GM23338 (cell line): Measurements from ENCODE around the gene RFX2. TPM values are rescaled to one million over a fixed set of nuclear protein-coding genes. Genes with fewer than 3 reads are reported as not detected.

ENCODE experiments used
- ATAC-seq: fragments of 200-7000 bp; cut with Tn5 transposase; 3 replicates; pipeline ENCODE4 v1.9.1; 2020
- DNase-seq: peaks from one replicate; pipeline ENCODE4 v3.0.0-alpha.2; 2015; ENCODE audit warnings: low spot score
- H2AFZ ChIP-seq: fragments of 200-600 bp; sonication (generic); 2 replicates; pipeline ENCODE4 v1.8.0; 2016; ENCODE audit warnings: antibody characterized with exemption, mild to moderate bottlenecking, moderate library complexity
- H3F3A ChIP-seq: fragments of 200-600 bp; sonication (generic); replicated peaks from 2 replicates; pipeline ENCODE4 v1.8.0; 2017; ENCODE audit warnings: antibody characterized with exemption, mixed run types, low read depth
- H3K27ac ChIP-seq: fragments of 200-600 bp; sonication (generic); 2 replicates; pipeline ENCODE4 v1.6.1; 2016; ENCODE audit warnings: low read depth
- H3K27me3 ChIP-seq: fragments of 200-600 bp; sonication (generic); 2 replicates; pipeline ENCODE4 v1.8.0; 2016; ENCODE audit warnings: mild to moderate bottlenecking, mixed run types, moderate library complexity; ENCODE audit not compliant: insufficient read depth
- H3K36me3 ChIP-seq: fragments of 200-600 bp; sonication (generic); 2 replicates; pipeline ENCODE4 v1.8.0; 2016; ENCODE audit warnings: mild to moderate bottlenecking; ENCODE audit not compliant: insufficient read depth
- H3K4me1 ChIP-seq: fragments of 200-600 bp; sonication (generic); 2 replicates; pipeline ENCODE4 v1.8.0; 2016; ENCODE audit warnings: mild to moderate bottlenecking, moderate library complexity; ENCODE audit not compliant: insufficient read depth
- H3K4me2 ChIP-seq: fragments of 200-600 bp; sonication (generic); 2 replicates; pipeline ENCODE4 v1.7.1; 2017; ENCODE audit warnings: mixed run types
- H3K4me3 ChIP-seq: fragments of 200-600 bp; sonication (generic); 2 replicates; pipeline ENCODE4 v1.6.1; 2016; ENCODE audit warnings: mixed run types
- H3K79me2 ChIP-seq: fragments of 200-600 bp; sonication (generic); replicated peaks from 2 replicates; pipeline ENCODE4 v1.8.0; 2017; ENCODE audit warnings: mild to moderate bottlenecking; ENCODE audit not compliant: insufficient read depth
- H3K9me2 ChIP-seq: fragments of 200-600 bp; sonication (generic); 2 replicates; pipeline ENCODE4 v1.8.0; 2017; ENCODE audit not compliant: insufficient read depth
- H4K20me1 ChIP-seq: fragments of 200-600 bp; sonication (generic); replicated peaks from 2 replicates; pipeline ENCODE4 v1.8.0; 2017; ENCODE audit warnings: mild to moderate bottlenecking; ENCODE audit not compliant: insufficient read depth
- H3K27ac Mint-ChIP-seq: 2 replicates; pipeline ENCODE4 v1.8.0; 2020; ENCODE audit warnings: inconsistent platforms, mild to moderate bottlenecking, moderate library complexity, mixed read lengths
- H3K27me3 Mint-ChIP-seq: 3 replicates; pipeline ENCODE4 v1.8.0; 2022; ENCODE audit warnings: low read depth, mild to moderate bottlenecking, moderate library complexity, mixed read lengths, inconsistent platforms; ENCODE audit not compliant: insufficient read depth, poor library complexity
- H3K36me3 Mint-ChIP-seq: 3 replicates; pipeline ENCODE4 v1.8.0; 2021; ENCODE audit warnings: low read depth, mild to moderate bottlenecking, inconsistent platforms, moderate library complexity, mixed read lengths
- H3K4me1 Mint-ChIP-seq: 3 replicates; pipeline ENCODE4 v1.8.0; 2020; ENCODE audit warnings: mild to moderate bottlenecking, inconsistent platforms, mixed read lengths
- H3K4me3 Mint-ChIP-seq: 3 replicates; pipeline ENCODE4 v1.8.0; 2021; ENCODE audit warnings: moderate library complexity, mild to moderate bottlenecking, inconsistent platforms, mixed read lengths
- H3K9me3 Mint-ChIP-seq: 3 replicates; pipeline ENCODE4 v1.8.0; 2020; ENCODE audit warnings: moderate library complexity, mild to moderate bottlenecking, inconsistent platforms, mixed read lengths
- CREB1 ChIP-seq: fragments of 250-450 bp; sonication (Bioruptor Pico); IDR thresholded peaks from 2 replicates; pipeline ENCODE4 v1.5.0; 2020; ENCODE audit warnings: low read depth, mild to moderate bottlenecking, moderate library complexity
- CTCF ChIP-seq, 2 experiments: fragments of 200-600 bp in 1 of 2; sonication (generic) in 1 of 2; conservative IDR thresholded peaks; 2 replicates each; pipeline versions ENCODE4 v1.5.1 to v1.6.1; 2016 to 2017; ENCODE audit warnings: antibody characterized with exemption in 2 of 2, low read depth in 2 of 2, mild to moderate bottlenecking in 2 of 2, moderate library complexity in 1 of 2
- ETS1 ChIP-seq: IDR thresholded peaks from 2 replicates; pipeline ENCODE4 v1.6.1; 2016; ENCODE audit warnings: antibody characterized with exemption
- EZH2 ChIP-seq: fragments of 200-600 bp; sonication (generic); IDR thresholded peaks from one replicate; pipeline ENCODE4 v1.8.0; 2017; ENCODE audit warnings: antibody characterized with exemption, mild to moderate bottlenecking, low read depth; ENCODE audit not compliant: unreplicated experiment
- EZH2phosphoT487 ChIP-seq: fragments of 200-600 bp; sonication (generic); IDR thresholded peaks from one replicate; pipeline ENCODE4 v1.8.1; 2018; ENCODE audit warnings: antibody characterized with exemption; ENCODE audit not compliant: unreplicated experiment
- JUNB ChIP-seq: IDR thresholded peaks from one replicate; pipeline ENCODE4 v1.6.1; 2016; ENCODE audit warnings: antibody characterized with exemption; ENCODE audit not compliant: unreplicated experiment
- NANOG ChIP-seq: IDR thresholded peaks from 2 replicates; pipeline ENCODE4 v1.6.1; 2016; ENCODE audit warnings: antibody characterized with exemption, borderline replicate concordance
- POLR2AphosphoS5 ChIP-seq: IDR thresholded peaks from 2 replicates; pipeline ENCODE4 v1.6.1; 2016; ENCODE audit warnings: antibody characterized with exemption, low read depth
- REST ChIP-seq: IDR thresholded peaks from one replicate; pipeline ENCODE4 v1.6.1; 2018; ENCODE audit warnings: antibody characterized with exemption; ENCODE audit not compliant: unreplicated experiment
- STAT1 ChIP-seq: IDR thresholded peaks from one replicate; pipeline ENCODE4 v1.6.1; 2016; ENCODE audit warnings: antibody characterized with exemption; ENCODE audit not compliant: unreplicated experiment
- ZNF114 ChIP-seq: fragments of 250-450 bp; sonication (Bioruptor Pico); IDR thresholded peaks from 2 replicates; pipeline ENCODE4 v1.5.0; 2020; ENCODE audit warnings: mild to moderate bottlenecking, moderate library complexity
- ZNF331 ChIP-seq: fragments of 250-450 bp; sonication (Bioruptor Pico); IDR thresholded peaks from 2 replicates; pipeline ENCODE4 v1.5.0; 2020; ENCODE audit warnings: low read depth, mild to moderate bottlenecking, moderate library complexity
- polyA plus RNA-seq: library from polyadenylated mRNA; unstranded; fragments of >200 nt; fragmentation: Nextera tagmentation; extraction: Ambion mirVana; gene quantifications from 2 replicates; pipeline ENCODE4 v1.2.1, GENCODE V29; 2016
- total RNA-seq: library from RNA; depleted of rRNA; stranded (reverse); fragments of >200 nt; shearing (Covaris generic); gene quantifications from 2 replicates; pipeline ENCODE4 v1.2.3, GENCODE V29; 2014
- TF ChIP-seq, protein P1 (sequence below): fragments of 250-450 bp; sonication (Bioruptor Pico); IDR thresholded peaks from 2 replicates; pipeline ENCODE4 v1.5.0; 2020; ENCODE audit warnings: mild to moderate bottlenecking, moderate library complexity

Gene RFX2
- total and polyA plus RNA-seq, 2 experiments from 2014 or later: 4.6 to 13.0 TPM

GRCh38 chr19:6100284-6100915 is 9.9 kb downstream of the RFX2 start:
- H3F3A ChIP-seq: no peaks in the 10 kb centered on the region
- TF ChIP-seq EZH2phosphoT487: no peak
- no peak for TF ChIP-seq CREB1
- TF ChIP-seq ZNF331 (CRISPR knock-in tag): no peak
- no peak for TF ChIP-seq REST
- TF ChIP-seq CTCF (conservative IDR thresholded peaks at IDR 0.05; ENCODE audit: low read depth in 2 of 2): no peak
- TF ChIP-seq JUNB: no peak
- TF ChIP-seq STAT1: no peak
- no peak for TF ChIP-seq EZH2
- TF ChIP-seq NANOG: no peak
- no peak for TF ChIP-seq ETS1
- TF ChIP-seq, protein P1, sequence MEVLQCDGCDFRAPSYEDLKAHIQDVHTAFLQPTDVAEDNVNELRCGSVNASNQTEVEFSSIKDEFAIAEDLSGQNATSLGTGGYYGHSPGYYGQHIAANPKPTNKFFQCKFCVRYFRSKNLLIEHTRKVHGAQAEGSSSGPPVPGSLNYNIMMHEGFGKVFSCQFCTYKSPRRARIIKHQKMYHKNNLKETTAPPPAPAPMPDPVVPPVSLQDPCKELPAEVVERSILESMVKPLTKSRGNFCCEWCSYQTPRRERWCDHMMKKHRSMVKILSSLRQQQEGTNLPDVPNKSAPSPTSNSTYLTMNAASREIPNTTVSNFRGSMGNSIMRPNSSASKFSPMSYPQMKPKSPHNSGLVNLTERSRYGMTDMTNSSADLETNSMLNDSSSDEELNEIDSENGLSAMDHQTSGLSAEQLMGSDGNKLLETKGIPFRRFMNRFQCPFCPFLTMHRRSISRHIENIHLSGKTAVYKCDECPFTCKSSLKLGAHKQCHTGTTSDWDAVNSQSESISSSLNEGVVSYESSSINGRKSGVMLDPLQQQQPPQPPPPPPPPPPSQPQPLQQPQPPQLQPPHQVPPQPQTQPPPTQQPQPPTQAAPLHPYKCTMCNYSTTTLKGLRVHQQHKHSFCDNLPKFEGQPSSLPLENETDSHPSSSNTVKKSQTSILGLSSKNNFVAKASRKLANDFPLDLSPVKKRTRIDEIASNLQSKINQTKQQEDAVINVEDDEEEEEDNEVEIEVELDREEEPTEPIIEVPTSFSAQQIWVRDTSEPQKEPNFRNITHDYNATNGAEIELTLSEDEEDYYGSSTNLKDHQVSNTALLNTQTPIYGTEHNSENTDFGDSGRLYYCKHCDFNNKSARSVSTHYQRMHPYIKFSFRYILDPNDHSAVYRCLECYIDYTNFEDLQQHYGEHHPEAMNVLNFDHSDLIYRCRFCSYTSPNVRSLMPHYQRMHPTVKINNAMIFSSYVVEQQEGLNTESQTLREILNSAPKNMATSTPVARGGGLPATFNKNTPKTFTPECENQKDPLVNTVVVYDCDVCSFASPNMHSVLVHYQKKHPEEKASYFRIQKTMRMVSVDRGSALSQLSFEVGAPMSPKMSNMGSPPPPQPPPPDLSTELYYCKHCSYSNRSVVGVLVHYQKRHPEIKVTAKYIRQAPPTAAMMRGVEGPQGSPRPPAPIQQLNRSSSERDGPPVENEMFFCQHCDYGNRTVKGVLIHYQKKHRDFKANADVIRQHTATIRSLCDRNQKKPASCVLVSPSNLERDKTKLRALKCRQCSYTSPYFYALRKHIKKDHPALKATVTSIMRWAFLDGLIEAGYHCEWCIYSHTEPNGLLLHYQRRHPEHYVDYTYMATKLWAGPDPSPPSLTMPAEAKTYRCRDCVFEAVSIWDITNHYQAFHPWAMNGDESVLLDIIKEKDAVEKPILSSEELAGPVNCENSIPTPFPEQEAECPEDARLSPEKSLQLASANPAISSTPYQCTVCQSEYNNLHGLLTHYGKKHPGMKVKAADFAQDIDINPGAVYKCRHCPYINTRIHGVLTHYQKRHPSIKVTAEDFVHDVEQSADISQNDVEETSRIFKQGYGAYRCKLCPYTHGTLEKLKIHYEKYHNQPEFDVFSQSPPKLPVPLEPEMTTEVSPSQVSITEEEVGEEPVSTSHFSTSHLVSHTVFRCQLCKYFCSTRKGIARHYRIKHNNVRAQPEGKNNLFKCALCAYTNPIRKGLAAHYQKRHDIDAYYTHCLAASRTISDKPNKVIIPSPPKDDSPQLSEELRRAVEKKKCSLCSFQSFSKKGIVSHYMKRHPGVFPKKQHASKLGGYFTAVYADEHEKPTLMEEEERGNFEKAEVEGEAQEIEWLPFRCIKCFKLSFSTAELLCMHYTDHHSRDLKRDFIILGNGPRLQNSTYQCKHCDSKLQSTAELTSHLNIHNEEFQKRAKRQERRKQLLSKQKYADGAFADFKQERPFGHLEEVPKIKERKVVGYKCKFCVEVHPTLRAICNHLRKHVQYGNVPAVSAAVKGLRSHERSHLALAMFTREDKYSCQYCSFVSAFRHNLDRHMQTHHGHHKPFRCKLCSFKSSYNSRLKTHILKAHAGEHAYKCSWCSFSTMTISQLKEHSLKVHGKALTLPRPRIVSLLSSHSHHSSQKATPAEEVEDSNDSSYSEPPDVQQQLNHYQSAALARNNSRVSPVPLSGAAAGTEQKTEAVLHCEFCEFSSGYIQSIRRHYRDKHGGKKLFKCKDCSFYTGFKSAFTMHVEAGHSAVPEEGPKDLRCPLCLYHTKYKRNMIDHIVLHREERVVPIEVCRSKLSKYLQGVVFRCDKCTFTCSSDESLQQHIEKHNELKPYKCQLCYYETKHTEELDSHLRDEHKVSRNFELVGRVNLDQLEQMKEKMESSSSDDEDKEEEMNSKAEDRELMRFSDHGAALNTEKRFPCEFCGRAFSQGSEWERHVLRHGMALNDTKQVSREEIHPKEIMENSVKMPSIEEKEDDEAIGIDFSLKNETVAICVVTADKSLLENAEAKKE: no peak
- no peak for TF ChIP-seq POLR2AphosphoS5
- TF ChIP-seq ZNF114: no peak
- no peak overlapping the region for H3K4me2 ChIP-seq
- no peak overlapping the region for H3K27ac ChIP-seq
- Mint-ChIP-seq H3K27ac (no peak overlapping the region), H3K4me3 (no peak overlapping the region), H3K27me3 (peaks cover 11% of the 10 kb centered on the region), H3K36me3 (no peaks in the 10 kb centered on the region), H3K9me3 (no peaks in the 10 kb centered on the region), H3K4me1 (peaks cover 6% of the 10 kb centered on the region)
- DNase-seq (peak; percentile 5), ATAC-seq (no peak)
- H3K27me3 ChIP-seq: no peaks in the 10 kb centered on the region
- no peaks in the 10 kb centered on the region for H3K79me2 ChIP-seq
- H2AFZ ChIP-seq: peak overlapping the region; percentile 76; the same call in 1 of the 2 replicates
- 0 out of 2 replicates have a peak, but pooled peaks cover 2% of the 10 kb centered on the region for H3K9me2 ChIP-seq
- no peak overlapping the region for H3K4me3 ChIP-seq
- H4K20me1 ChIP-seq: no peaks in the 10 kb centered on the region
- no peaks in the 10 kb centered on the region for H3K36me3 ChIP-seq
- no peaks in the 10 kb centered on the region for H3K4me1 ChIP-seq
